Measurements from ENCODE around the gene MICOS13.

The MICOS13 gene

GRCh38 chr19:5628461-5628860 is 51.9 kb downstream of the MICOS13 start:
- no peak for DNase-seq (ENCODE audit: low read depth, low spot score)

All from smooth muscle cell of the brain vasculature (primary cell).